Left ventricle myocardium inferior (tissue), 1 donor: ENCODE data around the gene MCTP2. TPM values are rescaled to one million over a fixed set of nuclear protein-coding genes. Genes with fewer than 3 reads are reported as not detected.

Experiments used
- DNase-seq: peaks from one replicate; pipeline ENCODE4 v3.0.0-alpha.2; 2020
- H3K27ac ChIP-seq: fragments of 200-600 bp; replicated peaks from 2 replicates; pipeline ENCODE4 v1.8.0; 2021
- H3K27me3 ChIP-seq: fragments of 200-600 bp; 2 replicates; pipeline ENCODE4 v1.8.0; 2021; ENCODE audit warnings: low read depth
- H3K36me3 ChIP-seq: fragments of 200-600 bp; 2 replicates; pipeline ENCODE4 v1.8.0; 2021
- H3K4me1 ChIP-seq: fragments of 200-600 bp; 2 replicates; pipeline ENCODE4 v1.8.0; 2021
- H3K4me3 ChIP-seq: fragments of 200-600 bp; 2 replicates; pipeline ENCODE4 v1.8.0; 2021; ENCODE audit warnings: mild to moderate bottlenecking, moderate library complexity
- H3K9me3 ChIP-seq: fragments of 200-600 bp; replicated peaks from 2 replicates; pipeline ENCODE4 v1.8.0; 2021
- CTCF ChIP-seq: fragments of 200-600 bp; IDR thresholded peaks from 2 replicates; pipeline ENCODE4 v1.8.0; 2021; ENCODE audit warnings: antibody characterized with exemption, mild to moderate bottlenecking, borderline replicate concordance
- intact Hi-C: fragments of 100-400 bp; cut with micrococcal nuclease; formaldehyde crosslinking; loops from one replicate; pipeline ENCODE4 v1.11.0; 2022
- total RNA-seq: library from RNA; stranded (reverse); fragmentation: NEBNext Ultra II Directional; extraction: Animal tissue kit (Norgen Biotek cat#: 25700); gene quantifications from one replicate; pipeline ENCODE4 v1.2.1, GENCODE V29; 2021
- donor health status: DM: no; HTN: yes; CAD: no; lungs with severe emphysema.

The MCTP2 gene
- total RNA-seq, 1 donor from 2014 or later = 1.0 TPM

GRCh38 chr15:94523873-94524272 lies 292.5 kb downstream of the MCTP2 start:
- Histone ChIP-seq H3K9me3 (no peaks in the 10 kb centered on the region), H3K4me1 (no peaks in the 10 kb centered on the region), H3K27ac (no peak overlapping the region), H3K36me3 (no peaks in the 10 kb centered on the region), H3K27me3 (no peaks in the 10 kb centered on the region), H3K4me3 (no peak overlapping the region)
- no peak for TF ChIP-seq CTCF
- DNase-seq = no peak
- intact Hi-C loops = no loop called here

- no peaks in the 10 kb centered on the region for H3K4me1 ChIP-seq
- H3K9me3 ChIP-seq = no peaks in the 10 kb centered on the region
- no peak for TF ChIP-seq CTCF
- H3K36me3 ChIP-seq = no peaks in the 10 kb centered on the region
- no peak overlapping the region for H3K27ac ChIP-seq
- intact Hi-C loops = no loop called here
- DNase-seq = no peak
- no peak overlapping the region for H3K4me3 ChIP-seq
- no peaks in the 10 kb centered on the region for H3K27me3 ChIP-seq
Observed at GRCh38 chr15:94524565-94524964, 293.2 kb downstream of the MCTP2 start.

GRCh38 chr15:94526071-94526689 lies 294.8 kb downstream of the MCTP2 start:
- no peak for DNase-seq
- Histone ChIP-seq H3K27me3 (no peaks in the 10 kb centered on the region), H3K27ac (no peak overlapping the region), H3K4me3 (no peak overlapping the region), H3K36me3 (no peaks in the 10 kb centered on the region), H3K4me1 (no peaks in the 10 kb centered on the region), H3K9me3 (no peaks in the 10 kb centered on the region)
- TF ChIP-seq CTCF = peak; percentile 43
- intact Hi-C loops = no loop called here

- TF ChIP-seq CTCF = no peak
- intact Hi-C loops = no loop called here
- no peak overlapping the region for H3K27ac ChIP-seq
- H3K27me3 ChIP-seq = no peaks in the 10 kb centered on the region
- H3K36me3 ChIP-seq = no peaks in the 10 kb centered on the region
- no peaks in the 10 kb centered on the region for H3K4me1 ChIP-seq
- no peaks in the 10 kb centered on the region for H3K9me3 ChIP-seq
- no peak overlapping the region for H3K4me3 ChIP-seq
- DNase-seq = no peak
Observed at GRCh38 chr15:94532226-94532625, 300.9 kb downstream of the MCTP2 start.
